M059J (cell line): ENCODE data around the gene VPS9D1. TPM values are rescaled to one million over a fixed set of nuclear protein-coding genes. Genes with fewer than 3 reads are reported as not detected.

Experiments
- DNase-seq: peaks from one replicate; pipeline ENCODE4 v3.0.0-alpha.2; 2012; ENCODE audit warnings: low read depth
- total RNA-seq: library from RNA; depleted of rRNA; stranded (reverse); fragments of >200 nt; shearing (Covaris generic); gene quantifications from 2 replicates; pipeline ENCODE4 v1.2.3, GENCODE V29; 2014; rRNA removed

Gene VPS9D1
- 6.6 and 7.0 TPM in 2 replicates for total RNA-seq

GRCh38 chr16:89720813-89721545, at the start of gene VPS9D1, which contains the start of gene ZNF276:
Gene VPS9D1, minus strand, starts transcription at chr16:89720898. Its CDS starts 37 bp downstream, at chr16:89720861.
Gene ZNF276, plus strand, starts transcription at chr16:89721537. Its CDS starts 104 bp downstream, at chr16:89721641.
- DNase-seq, result peak; percentile 62

- no peak for DNase-seq
Observed at GRCh38 chr16:89770367-89770766, 49.7 kb upstream of the VPS9D1 start.

- DNase-seq, result no peak
Observed at GRCh38 chr16:89765292-89765830, 44.7 kb upstream of the VPS9D1 start.

GRCh38 chr16:89764711-89765201, 44.1 kb upstream of the VPS9D1 start:
- DNase-seq, result no peak

- DNase-seq, result no peak
Observed at GRCh38 chr16:89761304-89761922, 40.7 kb upstream of the VPS9D1 start.

- DNase-seq, result no peak
Observed at GRCh38 chr16:89759746-89760340, 39.1 kb upstream of the VPS9D1 start.

GRCh38 chr16:89749637-89750036, 28.9 kb upstream of the VPS9D1 start:
- no peak for DNase-seq

GRCh38 chr16:89748921-89749320, 28.2 kb upstream of the VPS9D1 start:
- no peak for DNase-seq

- no peak for DNase-seq
Observed at GRCh38 chr16:89748076-89748475, 27.4 kb upstream of the VPS9D1 start.

- no peak for DNase-seq
Observed at GRCh38 chr16:89746043-89746442, 25.3 kb upstream of the VPS9D1 start.

- no peak for DNase-seq
Observed at GRCh38 chr16:89744813-89745212, 24.1 kb upstream of the VPS9D1 start.

- no peak for DNase-seq
Observed at GRCh38 chr16:89742948-89743347, 22.2 kb upstream of the VPS9D1 start.

GRCh38 chr16:89741342-89742014, 20.8 kb upstream of the VPS9D1 start:
- no peak for DNase-seq

GRCh38 chr16:89739383-89739782, 18.7 kb upstream of the VPS9D1 start:
- DNase-seq, result no peak

- DNase-seq, result no peak
Observed at GRCh38 chr16:89738538-89739317, 18.0 kb upstream of the VPS9D1 start.

GRCh38 chr16:89738072-89738377, 17.3 kb upstream of the VPS9D1 start:
- DNase-seq, result no peak

GRCh38 chr16:89737341-89738071, 16.8 kb upstream of the VPS9D1 start:
- DNase-seq, result no peak

GRCh38 chr16:89736554-89736953, 15.9 kb upstream of the VPS9D1 start:
- no peak for DNase-seq

- DNase-seq, result no peak
Observed at GRCh38 chr16:89733792-89734191, 13.1 kb upstream of the VPS9D1 start.

GRCh38 chr16:89733322-89733721, 12.6 kb upstream of the VPS9D1 start:
- DNase-seq, result no peak

GRCh38 chr16:89732918-89733242, 12.2 kb upstream of the VPS9D1 start:
- no peak for DNase-seq
